ENCODE data around the gene AOC1. TPM values are rescaled to one million over a fixed set of nuclear protein-coding genes. Genes with fewer than 3 reads are reported as not detected.

AOC1 gene
- total RNA-seq, 1 donor from 2014 or later = not detected

- no peaks in the 10 kb centered on the region for H3K4me1 Mint-ChIP-seq (ENCODE audit: low read depth)
- H3K9me3 Mint-ChIP-seq (ENCODE audit: low read depth) = no peaks in the 10 kb centered on the region
- peaks cover 19% of the 10 kb centered on the region for H3K27me3 Mint-ChIP-seq (ENCODE audit: low read depth)
- H3K36me3 Mint-ChIP-seq (ENCODE audit: low read depth) = no peaks in the 10 kb centered on the region
- no peak for DNase-seq (ENCODE audit: low spot score)
- H3K27ac Mint-ChIP-seq (ENCODE audit: unreplicated experiment) = no peak overlapping the region
- TF ChIP-seq, protein P1, sequence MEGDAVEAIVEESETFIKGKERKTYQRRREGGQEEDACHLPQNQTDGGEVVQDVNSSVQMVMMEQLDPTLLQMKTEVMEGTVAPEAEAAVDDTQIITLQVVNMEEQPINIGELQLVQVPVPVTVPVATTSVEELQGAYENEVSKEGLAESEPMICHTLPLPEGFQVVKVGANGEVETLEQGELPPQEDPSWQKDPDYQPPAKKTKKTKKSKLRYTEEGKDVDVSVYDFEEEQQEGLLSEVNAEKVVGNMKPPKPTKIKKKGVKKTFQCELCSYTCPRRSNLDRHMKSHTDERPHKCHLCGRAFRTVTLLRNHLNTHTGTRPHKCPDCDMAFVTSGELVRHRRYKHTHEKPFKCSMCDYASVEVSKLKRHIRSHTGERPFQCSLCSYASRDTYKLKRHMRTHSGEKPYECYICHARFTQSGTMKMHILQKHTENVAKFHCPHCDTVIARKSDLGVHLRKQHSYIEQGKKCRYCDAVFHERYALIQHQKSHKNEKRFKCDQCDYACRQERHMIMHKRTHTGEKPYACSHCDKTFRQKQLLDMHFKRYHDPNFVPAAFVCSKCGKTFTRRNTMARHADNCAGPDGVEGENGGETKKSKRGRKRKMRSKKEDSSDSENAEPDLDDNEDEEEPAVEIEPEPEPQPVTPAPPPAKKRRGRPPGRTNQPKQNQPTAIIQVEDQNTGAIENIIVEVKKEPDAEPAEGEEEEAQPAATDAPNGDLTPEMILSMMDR (IDR thresholded peaks at IDR 0.05) = no peak
- H3K4me3 Mint-ChIP-seq (ENCODE audit: unreplicated experiment) = no peak overlapping the region
Observed at GRCh38 chr7:150846291-150847115, 5.8 kb upstream of the AOC1 start.

DNA sequence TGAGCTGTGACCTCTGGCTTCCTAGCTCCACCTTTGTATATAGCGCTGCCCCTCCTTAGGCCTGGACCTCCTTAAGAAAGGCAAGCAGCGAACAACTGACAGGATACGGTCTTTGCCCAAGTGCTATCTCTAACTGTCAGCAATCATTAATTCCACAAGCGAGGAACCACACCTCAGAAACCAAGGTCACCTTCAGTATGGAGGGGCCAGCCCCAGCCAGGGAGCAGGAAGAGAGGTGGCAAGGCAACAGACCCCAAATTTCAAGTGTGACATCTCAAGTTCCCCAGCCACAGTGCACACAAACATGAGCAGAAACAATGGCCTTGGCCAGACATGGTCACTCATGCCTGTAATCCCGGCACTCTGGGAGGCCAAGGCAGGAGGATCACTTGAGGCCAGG, 4.8 kb upstream of the AOC1 start:
- no peak for DNase-seq (ENCODE audit: low spot score)
- Mint-ChIP-seq H3K4me3 (ENCODE audit: unreplicated experiment) (no peak overlapping the region), H3K9me3 (ENCODE audit: low read depth) (no peaks in the 10 kb centered on the region), H3K4me1 (ENCODE audit: low read depth) (no peaks in the 10 kb centered on the region), H3K27me3 (ENCODE audit: low read depth) (peaks cover 23% of the 10 kb centered on the region), H3K27ac (ENCODE audit: unreplicated experiment) (no peak overlapping the region), H3K36me3 (ENCODE audit: low read depth) (no peaks in the 10 kb centered on the region)
- TF ChIP-seq, protein P1 (IDR thresholded peaks at IDR 0.05) = no peak

- peaks cover 26% of the 10 kb centered on the region for H3K27me3 Mint-ChIP-seq (ENCODE audit: low read depth)
- no peak overlapping the region for H3K27ac Mint-ChIP-seq (ENCODE audit: unreplicated experiment)
- no peaks in the 10 kb centered on the region for H3K36me3 Mint-ChIP-seq (ENCODE audit: low read depth)
- H3K4me3 Mint-ChIP-seq (ENCODE audit: unreplicated experiment) = no peak overlapping the region
- TF ChIP-seq, protein P1 (IDR thresholded peaks at IDR 0.05) = no peak
- no peak for DNase-seq (ENCODE audit: low spot score)
- no peaks in the 10 kb centered on the region for H3K4me1 Mint-ChIP-seq (ENCODE audit: low read depth)
- H3K9me3 Mint-ChIP-seq (ENCODE audit: low read depth) = no peaks in the 10 kb centered on the region
Observed at GRCh38 chr7:150848111-150848510, 4.2 kb upstream of the AOC1 start.

GRCh38 chr7:150848561-150849115, 3.7 kb upstream of the AOC1 start:
- Mint-ChIP-seq H3K36me3 (ENCODE audit: low read depth) (no peaks in the 10 kb centered on the region), H3K9me3 (ENCODE audit: low read depth) (no peaks in the 10 kb centered on the region), H3K27me3 (ENCODE audit: low read depth) (peaks cover 26% of the 10 kb centered on the region), H3K4me1 (ENCODE audit: low read depth) (no peaks in the 10 kb centered on the region), H3K27ac (ENCODE audit: unreplicated experiment) (no peak overlapping the region), H3K4me3 (ENCODE audit: unreplicated experiment) (no peak overlapping the region)
- no peak for DNase-seq (ENCODE audit: low spot score)
- TF ChIP-seq, protein P1 (IDR thresholded peaks at IDR 0.05) = no peak

GRCh38 chr7:150849204-150849775, 3.0 kb upstream of the AOC1 start:
- H3K27ac Mint-ChIP-seq (ENCODE audit: unreplicated experiment) = no peak overlapping the region
- TF ChIP-seq, protein P1 (IDR thresholded peaks at IDR 0.05) = no peak
- H3K36me3 Mint-ChIP-seq (ENCODE audit: low read depth) = no peaks in the 10 kb centered on the region
- no peak overlapping the region for H3K4me3 Mint-ChIP-seq (ENCODE audit: unreplicated experiment)
- H3K4me1 Mint-ChIP-seq (ENCODE audit: low read depth) = no peaks in the 10 kb centered on the region
- H3K27me3 Mint-ChIP-seq (ENCODE audit: low read depth) = peaks cover 26% of the 10 kb centered on the region
- DNase-seq (ENCODE audit: low spot score) = no peak
- no peaks in the 10 kb centered on the region for H3K9me3 Mint-ChIP-seq (ENCODE audit: low read depth)
